ENCODE measurements around the gene FAM184A. TPM values are rescaled to one million over a fixed set of nuclear protein-coding genes. Genes with fewer than 3 reads are reported as not detected.

Gene FAM184A
- total RNA-seq, 1 donor from 2014 or later, result 24.8 TPM

DNA sequence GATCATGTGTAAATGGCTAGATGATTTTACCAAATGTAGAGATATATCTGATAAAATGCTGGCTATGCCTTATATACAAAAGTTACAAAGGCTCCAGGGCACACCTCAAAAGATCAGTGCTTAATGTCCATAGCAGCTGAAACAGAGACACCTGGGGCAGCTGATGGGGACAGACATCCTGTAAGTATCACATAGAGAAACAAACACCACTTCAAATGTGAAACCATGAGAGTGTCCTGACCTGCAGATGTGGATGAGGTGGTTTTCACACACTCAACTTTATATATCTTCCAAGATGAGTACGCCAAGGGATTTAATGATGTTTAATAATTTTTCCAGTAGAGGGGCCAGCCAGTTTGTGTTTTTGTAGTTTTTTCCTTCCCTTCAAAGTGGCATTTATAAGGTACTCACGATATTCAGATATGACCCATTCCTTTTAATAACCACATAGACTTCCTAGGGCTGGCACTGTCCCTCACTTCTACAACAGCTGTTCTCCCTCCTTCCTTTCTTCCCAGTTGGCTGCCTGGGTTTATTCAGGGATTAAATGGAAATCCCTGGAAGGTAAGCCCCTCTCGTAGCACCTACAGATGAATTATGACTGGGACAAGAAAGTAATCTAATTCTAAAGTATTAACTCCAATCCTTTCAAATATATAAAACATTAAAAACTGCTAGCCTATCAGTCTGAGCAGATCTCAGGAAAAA, 93.2 kb downstream of the FAM184A start:
- Mint-ChIP-seq H3K9me3 (no peaks in the 10 kb centered on the region), H3K36me3 (no peaks in the 10 kb centered on the region), H3K27me3 (ENCODE audit: insufficient read depth, low read depth) (no peaks in the 10 kb centered on the region), H3K4me3 (no peak overlapping the region), H3K27ac (no peak overlapping the region), H3K4me1 (no peaks in the 10 kb centered on the region)
- Histone ChIP-seq H4K20me1 (ENCODE audit: low read depth) (no peaks in the 10 kb centered on the region), H3K27me3 (no peaks in the 10 kb centered on the region), H3K79me2 (ENCODE audit: low read depth) (no peaks in the 10 kb centered on the region), H2AFZ (replicated peaks) (no peak overlapping the region), H3K36me3 (no peaks in the 10 kb centered on the region), H3K9ac (no peak overlapping the region), H3K9me3 (ENCODE audit: low read depth) (no peaks in the 10 kb centered on the region), H3K4me3 (no peak overlapping the region), H3K4me2 (no peak overlapping the region), H3K27ac (no peak overlapping the region), H3K4me1 (no peaks in the 10 kb centered on the region), H3F3A (ENCODE audit: low read depth) (no peaks in the 10 kb centered on the region)
- no peak for DNase-seq (ENCODE audit: low spot score)
- TF ChIP-seq EZH2phosphoT487 (IDR thresholded peaks at IDR 0.05), result no peak
- TF ChIP-seq EZH2 (IDR thresholded peaks at IDR 0.05), result no peak
- TF ChIP-seq, protein P1, sequence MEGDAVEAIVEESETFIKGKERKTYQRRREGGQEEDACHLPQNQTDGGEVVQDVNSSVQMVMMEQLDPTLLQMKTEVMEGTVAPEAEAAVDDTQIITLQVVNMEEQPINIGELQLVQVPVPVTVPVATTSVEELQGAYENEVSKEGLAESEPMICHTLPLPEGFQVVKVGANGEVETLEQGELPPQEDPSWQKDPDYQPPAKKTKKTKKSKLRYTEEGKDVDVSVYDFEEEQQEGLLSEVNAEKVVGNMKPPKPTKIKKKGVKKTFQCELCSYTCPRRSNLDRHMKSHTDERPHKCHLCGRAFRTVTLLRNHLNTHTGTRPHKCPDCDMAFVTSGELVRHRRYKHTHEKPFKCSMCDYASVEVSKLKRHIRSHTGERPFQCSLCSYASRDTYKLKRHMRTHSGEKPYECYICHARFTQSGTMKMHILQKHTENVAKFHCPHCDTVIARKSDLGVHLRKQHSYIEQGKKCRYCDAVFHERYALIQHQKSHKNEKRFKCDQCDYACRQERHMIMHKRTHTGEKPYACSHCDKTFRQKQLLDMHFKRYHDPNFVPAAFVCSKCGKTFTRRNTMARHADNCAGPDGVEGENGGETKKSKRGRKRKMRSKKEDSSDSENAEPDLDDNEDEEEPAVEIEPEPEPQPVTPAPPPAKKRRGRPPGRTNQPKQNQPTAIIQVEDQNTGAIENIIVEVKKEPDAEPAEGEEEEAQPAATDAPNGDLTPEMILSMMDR (IDR thresholded peaks at IDR 0.05), result no peak

DNA sequence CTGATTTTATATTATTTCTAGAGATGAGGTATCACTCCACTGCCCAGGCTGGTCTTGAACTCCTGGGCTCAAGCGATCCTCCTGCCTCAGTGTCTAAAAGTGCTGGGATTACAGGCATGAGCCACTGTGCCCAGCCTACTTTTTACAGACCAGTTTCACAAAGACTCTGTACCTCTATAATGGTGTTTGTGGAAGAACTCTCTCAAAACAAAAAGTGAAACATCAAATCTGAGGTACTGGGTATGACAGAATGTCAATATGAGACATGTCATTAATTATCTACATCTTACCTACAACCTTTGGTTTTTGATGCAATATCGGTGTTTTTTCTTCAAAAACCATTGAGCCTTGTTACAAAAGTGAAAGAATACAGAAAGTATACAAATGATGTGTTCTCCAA, 94.1 kb downstream of the FAM184A start:
- no peaks in the 10 kb centered on the region for H3F3A ChIP-seq (ENCODE audit: low read depth)
- no peaks in the 10 kb centered on the region for H3K27me3 ChIP-seq
- H3K9ac ChIP-seq, result no peak overlapping the region
- no peak overlapping the region for H3K27ac Mint-ChIP-seq
- no peak overlapping the region for H2AFZ ChIP-seq (replicated peaks)
- no peak for DNase-seq (ENCODE audit: low spot score)
- no peaks in the 10 kb centered on the region for H3K9me3 ChIP-seq (ENCODE audit: low read depth)
- no peaks in the 10 kb centered on the region for H3K79me2 ChIP-seq (ENCODE audit: low read depth)
- H3K4me2 ChIP-seq, result no peak overlapping the region
- no peak overlapping the region for H3K4me3 Mint-ChIP-seq
- H3K9me3 Mint-ChIP-seq, result no peaks in the 10 kb centered on the region
- no peak overlapping the region for H3K4me3 ChIP-seq
- no peaks in the 10 kb centered on the region for H4K20me1 ChIP-seq (ENCODE audit: low read depth)
- H3K27ac ChIP-seq, result no peak overlapping the region
- H3K27me3 Mint-ChIP-seq (ENCODE audit: insufficient read depth, low read depth), result no peaks in the 10 kb centered on the region
- H3K4me1 ChIP-seq, result no peaks in the 10 kb centered on the region
- no peaks in the 10 kb centered on the region for H3K4me1 Mint-ChIP-seq
- H3K36me3 ChIP-seq, result no peaks in the 10 kb centered on the region
- TF ChIP-seq, protein P1 (IDR thresholded peaks at IDR 0.05), result no peak
- TF ChIP-seq EZH2 (IDR thresholded peaks at IDR 0.05) (no peak), EZH2phosphoT487 (IDR thresholded peaks at IDR 0.05) (no peak)
- H3K36me3 Mint-ChIP-seq, result peaks cover 2% of the 10 kb centered on the region

DNA sequence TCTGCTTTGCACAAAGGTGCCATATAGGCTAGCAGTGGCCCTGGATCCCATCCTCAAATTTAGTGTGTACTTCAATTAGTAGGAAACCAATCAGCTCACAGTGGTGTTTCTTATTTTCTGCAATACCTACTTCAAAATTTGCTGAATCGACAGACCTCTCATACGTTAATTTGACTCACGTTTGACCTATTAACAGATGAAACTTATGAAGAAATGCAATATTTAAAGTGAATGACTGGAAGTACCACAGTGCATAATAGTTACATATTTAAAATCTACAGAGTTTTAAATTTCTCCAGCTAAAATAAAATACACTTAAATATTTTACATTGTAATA, 95.9 kb downstream of the FAM184A start:
- Mint-ChIP-seq H3K27ac (no peak overlapping the region), H3K4me3 (no peak overlapping the region), H3K36me3 (peaks cover 5% of the 10 kb centered on the region), H3K27me3 (ENCODE audit: insufficient read depth, low read depth) (no peaks in the 10 kb centered on the region), H3K9me3 (no peaks in the 10 kb centered on the region), H3K4me1 (no peaks in the 10 kb centered on the region)
- Histone ChIP-seq H3K4me1 (no peaks in the 10 kb centered on the region), H3K4me3 (no peak overlapping the region), H3K9ac (no peak overlapping the region), H2AFZ (replicated peaks) (no peak overlapping the region), H3K27me3 (no peaks in the 10 kb centered on the region), H3K36me3 (no peaks in the 10 kb centered on the region), H3K27ac (no peak overlapping the region), H3K9me3 (ENCODE audit: low read depth) (no peaks in the 10 kb centered on the region), H3K4me2 (no peak overlapping the region), H4K20me1 (ENCODE audit: low read depth) (no peaks in the 10 kb centered on the region), H3K79me2 (ENCODE audit: low read depth) (no peaks in the 10 kb centered on the region), H3F3A (ENCODE audit: low read depth) (no peaks in the 10 kb centered on the region)
- no peak for DNase-seq (ENCODE audit: low spot score)
- TF ChIP-seq, protein P1 (IDR thresholded peaks at IDR 0.05), result no peak
- TF ChIP-seq EZH2 (IDR thresholded peaks at IDR 0.05) (no peak), EZH2phosphoT487 (IDR thresholded peaks at IDR 0.05) (no peak)

Measured in neural progenitor cell (in vitro differentiated cells).